Testis (tissue), 3 donors: ENCODE data around the gene SERPINA9. TPM values are rescaled to one million over a fixed set of nuclear protein-coding genes. Genes with fewer than 3 reads are reported as not detected.

Experiments
- DNase-seq: peaks from one replicate; pipeline ENCODE4 v3.0.0-alpha.2; 2019
- H3K27ac ChIP-seq, 2 donors: fragments of 200-600 bp; sonication (generic); one replicate each; pipeline ENCODE4 v1.5.1; 2019
- H3K27me3 ChIP-seq: fragments of 200-600 bp; sonication (generic); one replicate; pipeline ENCODE4 v1.5.1; 2019
- H3K36me3 ChIP-seq: fragments of 200-600 bp; sonication (generic); one replicate; pipeline ENCODE4 v1.5.1; 2017; ENCODE audit warnings: low read depth; ENCODE audit errors: missing control alignments
- H3K4me1 ChIP-seq: fragments of 200-600 bp; sonication (generic); one replicate; pipeline ENCODE4 v1.5.1; 2019
- H3K4me3 ChIP-seq, 2 donors: fragments of 200-600 bp; sonication (generic); one replicate each; pipeline ENCODE4 v1.5.1; 2017 to 2019
- H3K9me3 ChIP-seq: fragments of 200-600 bp; sonication (generic); one replicate; pipeline ENCODE4 v1.5.1; 2017
- POLR2A ChIP-seq: fragments of 450-650 bp; IDR thresholded peaks from one replicate; pipeline ENCODE4 v1.6.1; 2017; ENCODE audit warnings: antibody characterized with exemption, mild to moderate bottlenecking, moderate library complexity
- WGBS, 2 donors: methylation state at CpG; one replicate each; pipeline ENCODE4 v1.1.5; 2018; 5-methylcytosine and 5-hydroxymethylcytosine counted together
- intact Hi-C: fragments of 100-400 bp; cut with DNase I; formaldehyde crosslinking; loops from one replicate; pipeline ENCODE4 v1.15.1; 2023; ENCODE audit warnings: low total_unique reads
- polyA plus RNA-seq: library from polyadenylated mRNA; stranded (reverse); fragments of 350-450 nt; fragmentation: Illumina TruSeq; extraction: RNeasy Lipid Tissue Mini Kit (QIAGEN cat#74804); gene quantifications from one replicate; pipeline ENCODE4 v1.2.3, GENCODE V29; 2014; ENCODE audit warnings: low read depth, low replicate concordance; ENCODE audit not compliant: insufficient read depth
- total RNA-seq, 2 donors: library from RNA; depleted of rRNA; stranded (reverse); fragments of >200 nt; gene quantifications; one replicate each; pipeline ENCODE4 v1.2.3, GENCODE V29; 2016
- TF ChIP-seq, protein P1 (sequence below), 3 experiments: fragments of 450-650 bp in 2 of 3; fragments of 200-600 bp in 1 of 3; sonication (generic) in 1 of 3; IDR thresholded peaks; one replicate each; pipeline ENCODE4 v1.5.1; 2016 to 2019; ENCODE audit warnings: antibody characterized with exemption in 3 of 3, mild to moderate bottlenecking in 2 of 3, moderate library complexity in 1 of 3

Gene SERPINA9
- total and polyA plus RNA-seq, 3 donors from 2014 or later, result not detected

DNA sequence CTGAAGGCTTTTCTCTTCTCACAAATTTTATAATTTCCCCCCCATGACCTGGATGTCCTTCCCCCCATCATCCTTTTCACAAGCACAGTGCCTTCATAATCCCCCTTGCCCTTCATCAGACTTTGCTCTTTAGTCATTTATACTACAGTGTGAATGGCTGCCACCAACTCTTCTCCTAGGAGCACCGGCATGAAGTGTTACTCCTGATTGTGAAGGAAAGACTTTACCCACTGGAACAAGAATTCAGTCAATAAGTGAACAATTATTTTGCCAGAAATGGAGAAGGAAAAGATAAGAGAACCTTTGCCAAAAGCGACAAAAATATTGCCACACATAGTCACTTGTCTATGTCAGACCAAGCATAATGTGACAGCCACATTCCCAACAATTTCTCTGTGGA is 5.0 kb downstream of the SERPINA9 start:
- WGBS, 2 donors, result 93 to 100% methylated on average over 2 of the region's 2 CpGs
- Histone ChIP-seq H3K9me3 (no peaks in the 10 kb centered on the region), H3K4me1 (no peaks in the 10 kb centered on the region), H3K36me3 (no peaks in the 10 kb centered on the region), H3K4me3 (no peak overlapping the region), H3K27me3 (no peaks in the 10 kb centered on the region), H3K27ac (no peak overlapping the region)
- DNase-seq, result no peak
- intact Hi-C loops, result no loop called here
- TF ChIP-seq, protein P1, sequence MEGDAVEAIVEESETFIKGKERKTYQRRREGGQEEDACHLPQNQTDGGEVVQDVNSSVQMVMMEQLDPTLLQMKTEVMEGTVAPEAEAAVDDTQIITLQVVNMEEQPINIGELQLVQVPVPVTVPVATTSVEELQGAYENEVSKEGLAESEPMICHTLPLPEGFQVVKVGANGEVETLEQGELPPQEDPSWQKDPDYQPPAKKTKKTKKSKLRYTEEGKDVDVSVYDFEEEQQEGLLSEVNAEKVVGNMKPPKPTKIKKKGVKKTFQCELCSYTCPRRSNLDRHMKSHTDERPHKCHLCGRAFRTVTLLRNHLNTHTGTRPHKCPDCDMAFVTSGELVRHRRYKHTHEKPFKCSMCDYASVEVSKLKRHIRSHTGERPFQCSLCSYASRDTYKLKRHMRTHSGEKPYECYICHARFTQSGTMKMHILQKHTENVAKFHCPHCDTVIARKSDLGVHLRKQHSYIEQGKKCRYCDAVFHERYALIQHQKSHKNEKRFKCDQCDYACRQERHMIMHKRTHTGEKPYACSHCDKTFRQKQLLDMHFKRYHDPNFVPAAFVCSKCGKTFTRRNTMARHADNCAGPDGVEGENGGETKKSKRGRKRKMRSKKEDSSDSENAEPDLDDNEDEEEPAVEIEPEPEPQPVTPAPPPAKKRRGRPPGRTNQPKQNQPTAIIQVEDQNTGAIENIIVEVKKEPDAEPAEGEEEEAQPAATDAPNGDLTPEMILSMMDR (IDR thresholded peaks at IDR 0.05), result no peak
- no peak for TF ChIP-seq POLR2A

DNA sequence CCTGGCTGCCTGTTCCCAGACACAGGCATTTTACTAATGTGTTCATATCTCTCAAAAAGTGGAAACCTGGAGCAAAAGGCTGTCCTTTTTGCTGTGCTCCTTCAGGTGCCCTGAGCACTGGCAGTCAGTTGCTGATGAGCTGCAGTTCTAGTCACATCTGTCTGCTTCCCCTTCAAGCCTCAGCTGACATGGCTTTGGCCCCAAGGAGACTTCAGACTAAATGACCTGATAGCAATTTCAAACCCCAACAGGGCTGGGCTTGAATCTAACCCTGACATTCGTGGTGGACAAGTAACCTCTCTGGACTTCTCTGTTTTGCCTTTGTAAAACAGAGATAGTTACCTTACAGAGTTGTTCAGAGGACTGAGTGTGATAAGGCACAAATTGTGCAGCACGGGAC is 5.7 kb downstream of the SERPINA9 start:
- no peak for DNase-seq
- H3K36me3 ChIP-seq, result no peaks in the 10 kb centered on the region
- intact Hi-C loops, result no loop called here
- no peak for TF ChIP-seq POLR2A
- TF ChIP-seq, protein P1 (IDR thresholded peaks at IDR 0.05), result no peak
- no peaks in the 10 kb centered on the region for H3K4me1 ChIP-seq
- H3K27ac ChIP-seq, result no peak overlapping the region
- whole genome bisulfite sequencing, 2 donors, result 78% methylated on average over 2 of the region's 2 CpGs
- no peaks in the 10 kb centered on the region for H3K27me3 ChIP-seq
- no peak overlapping the region for H3K4me3 ChIP-seq
- H3K9me3 ChIP-seq, result no peaks in the 10 kb centered on the region

DNA sequence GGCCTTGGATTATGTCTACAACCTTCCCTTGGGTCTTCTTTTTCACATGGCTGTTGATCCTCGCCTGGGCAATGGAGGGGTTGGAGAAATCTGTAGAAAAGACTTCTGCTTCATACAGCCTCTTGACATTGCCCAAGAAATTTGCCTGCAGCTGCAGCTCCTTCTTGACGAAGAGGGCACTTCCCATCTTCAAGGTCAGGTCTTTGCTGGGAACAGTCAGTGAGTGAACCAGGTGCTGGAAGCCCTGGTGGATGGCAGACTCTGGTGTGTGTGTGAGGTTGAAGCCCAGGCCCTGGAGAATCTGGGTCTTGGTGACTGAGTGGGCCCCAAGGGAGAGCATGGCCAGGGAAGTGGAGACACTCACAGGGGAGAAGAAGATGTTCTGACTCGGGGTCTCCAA is 6.7 kb downstream of the SERPINA9 start:
- Histone ChIP-seq H3K36me3 (no peaks in the 10 kb centered on the region), H3K4me3 (no peak overlapping the region), H3K4me1 (no peaks in the 10 kb centered on the region), H3K27ac (no peak overlapping the region), H3K9me3 (no peaks in the 10 kb centered on the region), H3K27me3 (no peaks in the 10 kb centered on the region)
- 80 to 87% methylated on average over 3 of the region's 3 CpGs for WGBS, 2 donors
- DNase-seq, result no peak
- TF ChIP-seq, protein P1 (IDR thresholded peaks at IDR 0.05), result no peak
- TF ChIP-seq POLR2A, result no peak
- intact Hi-C loops, result no loop called here

DNA sequence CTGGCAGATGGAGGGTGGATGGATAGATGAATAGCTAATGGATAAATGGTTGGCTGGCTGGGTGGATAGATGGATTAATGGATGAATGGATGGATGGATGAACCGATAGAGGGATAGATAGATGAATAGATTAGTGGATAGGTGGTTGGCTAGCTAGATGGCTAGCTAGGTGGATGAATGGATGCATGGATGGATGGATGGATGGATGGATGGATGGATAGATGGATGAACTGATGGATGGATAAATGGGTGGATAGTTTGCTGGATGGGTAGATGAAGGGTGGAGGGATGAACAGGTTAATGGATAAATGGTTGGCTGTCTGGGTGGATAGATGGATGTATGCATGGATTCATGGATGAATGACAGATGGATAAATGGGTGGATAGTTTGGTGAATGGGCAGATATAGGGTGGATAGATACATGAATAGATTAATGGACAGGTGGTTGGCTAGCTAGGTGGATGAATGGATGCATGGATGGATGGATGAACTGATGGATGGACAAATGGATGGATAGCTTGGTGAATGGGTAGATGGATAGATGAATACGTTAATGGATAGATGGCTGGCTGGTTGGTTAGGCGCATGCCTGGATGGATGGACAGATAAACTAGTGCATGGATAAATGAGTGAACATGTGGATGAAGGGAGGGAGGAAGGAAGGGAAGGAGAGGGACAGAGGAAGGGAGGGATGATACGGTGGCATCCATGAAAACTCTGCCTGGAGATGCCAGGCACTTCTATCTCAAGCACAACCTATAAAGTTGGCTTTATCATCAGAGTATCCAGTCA is 8.1 kb downstream of the SERPINA9 start:
- Histone ChIP-seq H3K4me3 (no peak overlapping the region), H3K9me3 (no peaks in the 10 kb centered on the region), H3K27me3 (no peaks in the 10 kb centered on the region), H3K36me3 (no peaks in the 10 kb centered on the region), H3K27ac (no peak overlapping the region), H3K4me1 (no peaks in the 10 kb centered on the region)
- 90 to 92% methylated on average over 4 of the region's 4 CpGs for WGBS, 2 donors
- intact Hi-C loops, result no loop called here
- DNase-seq, result no peak
- TF ChIP-seq, protein P1 (IDR thresholded peaks at IDR 0.05), result no peak
- no peak for TF ChIP-seq POLR2A
